Astrocyte (in vitro differentiated cells and primary cell): Measurements from ENCODE around the gene WT1. TPM values are rescaled to one million over a fixed set of nuclear protein-coding genes. Genes with fewer than 3 reads are reported as not detected.

Experiments used
- DNase-seq: peaks from one replicate; pipeline ENCODE4 v3.0.0-alpha.2; 2010; ENCODE audit warnings: low read depth
- FAIRE-seq: peaks from 2 replicates; lab custom pipeline; 2011; peaks lifted over from hg19 to GRCh38; lab: Jason Lieb, UNC
- H2AFZ ChIP-seq: 2 replicates; pipeline ENCODE4 v1.6.0; 2012; ENCODE audit warnings: low read depth, low read length, inconsistent platforms
- H3K27ac ChIP-seq: 2 replicates; pipeline ENCODE4 v1.5.1; 2011; ENCODE audit warnings: low read depth, low read length, inconsistent platforms
- H3K27me3 ChIP-seq: 2 replicates; pipeline ENCODE4 v1.6.0; 2011; ENCODE audit warnings: low read length, inconsistent platforms; ENCODE audit not compliant: insufficient read depth
- H3K36me3 ChIP-seq: 2 replicates; pipeline ENCODE4 v1.5.1; 2011; ENCODE audit warnings: low read length, inconsistent platforms; ENCODE audit not compliant: insufficient read depth
- H3K4me1 ChIP-seq: 2 replicates; pipeline ENCODE4 v1.5.1; 2011; ENCODE audit warnings: low read length, inconsistent platforms; ENCODE audit not compliant: insufficient read depth
- H3K4me2 ChIP-seq: 2 replicates; pipeline ENCODE4 v1.6.0; 2012; ENCODE audit warnings: low read length, inconsistent platforms
- H3K4me3 ChIP-seq: 2 replicates; pipeline ENCODE4 v1.5.1; 2011; ENCODE audit warnings: low read depth, mild to moderate bottlenecking, low read length, inconsistent platforms; ENCODE audit not compliant: insufficient read depth
- H3K79me2 ChIP-seq: 2 replicates; pipeline ENCODE4 v1.6.0; 2012; ENCODE audit warnings: mild to moderate bottlenecking, low read length, inconsistent platforms; ENCODE audit not compliant: insufficient read depth
- H3K9ac ChIP-seq: 2 replicates; pipeline ENCODE4 v1.6.0; 2012; ENCODE audit warnings: mild to moderate bottlenecking, low read length, inconsistent platforms
- H3K9me3 ChIP-seq: 2 replicates; pipeline ENCODE4 v1.5.1; 2012; ENCODE audit warnings: low read depth, mild to moderate bottlenecking, low read length, inconsistent platforms; ENCODE audit not compliant: insufficient read depth
- H4K20me1 ChIP-seq: 2 replicates; pipeline ENCODE4 v1.6.0; 2012; ENCODE audit warnings: low read length, inconsistent platforms; ENCODE audit not compliant: insufficient read depth
- H3K27ac Mint-ChIP-seq: one replicate; pipeline ENCODE4 v1.8.0; 2021; ENCODE audit warnings: mild to moderate bottlenecking, mixed read lengths; ENCODE audit not compliant: unreplicated experiment
- H3K27me3 Mint-ChIP-seq: one replicate; pipeline ENCODE4 v1.8.0; 2021; ENCODE audit warnings: low read depth, mixed read lengths; ENCODE audit not compliant: unreplicated experiment
- H3K36me3 Mint-ChIP-seq: one replicate; pipeline ENCODE4 v1.8.0; 2021; ENCODE audit warnings: low read depth, mixed read lengths; ENCODE audit not compliant: unreplicated experiment
- H3K4me1 Mint-ChIP-seq: one replicate; pipeline ENCODE4 v1.8.0; 2021; ENCODE audit warnings: low read depth, mixed read lengths; ENCODE audit not compliant: unreplicated experiment
- H3K4me3 Mint-ChIP-seq: one replicate; pipeline ENCODE4 v1.8.0; 2021; ENCODE audit warnings: mild to moderate bottlenecking, moderate library complexity, mixed read lengths; ENCODE audit not compliant: unreplicated experiment
- H3K9me3 Mint-ChIP-seq: one replicate; pipeline ENCODE4 v1.8.0; 2021; ENCODE audit warnings: mild to moderate bottlenecking, mixed read lengths; ENCODE audit not compliant: unreplicated experiment
- EZH2 ChIP-seq: IDR thresholded peaks from 2 replicates; pipeline ENCODE4 v1.6.1; 2012; ENCODE audit warnings: mild to moderate bottlenecking, low read length, inconsistent platforms; ENCODE audit not compliant: insufficient read depth
- total RNA-seq: library from RNA; stranded (reverse); gene quantifications from 2 replicates; pipeline ENCODE4 v1.2.1, GENCODE V29; 2021
- TF ChIP-seq, protein P1 (sequence below): IDR thresholded peaks from 2 replicates; pipeline ENCODE4 v1.5.1; 2011; ENCODE audit warnings: low read depth, mild to moderate bottlenecking, inconsistent platforms, low read length, moderate library complexity; ENCODE audit not compliant: insufficient read depth

WT1 gene
- total RNA-seq, 1 donor from 2014 or later = 0.45 TPM

DNA sequence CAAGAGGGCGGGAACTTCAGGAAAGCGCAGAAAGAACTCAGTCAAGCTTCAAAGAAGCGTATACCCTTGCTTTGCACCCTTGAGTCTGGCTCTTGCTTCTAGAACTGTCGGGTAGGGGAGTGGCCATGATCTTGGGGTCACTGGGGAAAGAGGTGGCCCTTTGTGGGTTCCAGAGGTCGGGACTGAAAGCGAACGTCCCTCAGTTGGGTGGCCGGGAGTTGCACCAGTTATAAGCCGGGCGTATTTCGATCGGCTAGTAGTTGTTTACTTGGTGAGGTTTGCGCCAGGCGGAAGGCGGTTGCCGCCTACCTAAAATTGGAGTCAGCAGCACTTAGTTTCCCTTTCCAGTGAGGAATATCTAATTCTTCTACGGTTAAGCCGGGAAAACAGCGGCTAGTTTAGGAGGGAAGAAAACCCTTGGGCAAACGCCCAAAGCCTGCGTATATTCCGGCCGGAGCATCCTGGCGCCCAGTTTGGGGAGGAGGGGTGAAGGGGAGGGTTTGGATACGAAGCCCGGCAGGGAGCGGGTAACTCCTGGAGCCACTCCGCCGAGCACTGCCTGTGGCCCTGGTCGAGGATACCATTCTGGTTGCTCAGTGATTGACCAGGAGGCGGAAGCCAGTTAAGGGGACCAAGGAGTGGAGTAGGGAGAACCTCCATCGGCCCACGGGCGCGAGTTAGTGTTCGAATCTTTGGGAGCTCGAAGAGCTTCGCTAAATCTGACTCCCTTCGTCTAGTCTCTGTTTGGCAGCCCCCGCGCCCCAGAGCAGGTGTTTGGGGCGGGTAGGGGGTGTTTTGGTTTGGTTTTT lies 807 bp upstream of the WT1 start:
- Mint-ChIP-seq H3K27me3 (peaks cover 77% of the 10 kb centered on the region), H3K4me3 (no peak overlapping the region), H3K27ac (peak overlapping the region; percentile 88), H3K9me3 (peaks cover 41% of the 10 kb centered on the region), H3K36me3 (peaks cover 6% of the 10 kb centered on the region), H3K4me1 (peaks cover 2% of the 10 kb centered on the region)
- Histone ChIP-seq H3K4me3 (no peak overlapping the region), H3K36me3 (no peaks in the 10 kb centered on the region), H3K9me3 (peaks cover 3% of the 10 kb centered on the region), H3K79me2 (no peaks in the 10 kb centered on the region), H3K4me1 (no peaks in the 10 kb centered on the region), H2AFZ (no peak overlapping the region), H3K4me2 (peak overlapping the region; percentile 41), H4K20me1 (peaks cover 6% of the 10 kb centered on the region), H3K27ac (no peak overlapping the region), H3K27me3 (peaks cover 92% of the 10 kb centered on the region), H3K9ac (no peak overlapping the region)
- no peak for FAIRE-seq
- no peak for DNase-seq
- peak; percentile 33 for TF ChIP-seq EZH2
- TF ChIP-seq, protein P1, sequence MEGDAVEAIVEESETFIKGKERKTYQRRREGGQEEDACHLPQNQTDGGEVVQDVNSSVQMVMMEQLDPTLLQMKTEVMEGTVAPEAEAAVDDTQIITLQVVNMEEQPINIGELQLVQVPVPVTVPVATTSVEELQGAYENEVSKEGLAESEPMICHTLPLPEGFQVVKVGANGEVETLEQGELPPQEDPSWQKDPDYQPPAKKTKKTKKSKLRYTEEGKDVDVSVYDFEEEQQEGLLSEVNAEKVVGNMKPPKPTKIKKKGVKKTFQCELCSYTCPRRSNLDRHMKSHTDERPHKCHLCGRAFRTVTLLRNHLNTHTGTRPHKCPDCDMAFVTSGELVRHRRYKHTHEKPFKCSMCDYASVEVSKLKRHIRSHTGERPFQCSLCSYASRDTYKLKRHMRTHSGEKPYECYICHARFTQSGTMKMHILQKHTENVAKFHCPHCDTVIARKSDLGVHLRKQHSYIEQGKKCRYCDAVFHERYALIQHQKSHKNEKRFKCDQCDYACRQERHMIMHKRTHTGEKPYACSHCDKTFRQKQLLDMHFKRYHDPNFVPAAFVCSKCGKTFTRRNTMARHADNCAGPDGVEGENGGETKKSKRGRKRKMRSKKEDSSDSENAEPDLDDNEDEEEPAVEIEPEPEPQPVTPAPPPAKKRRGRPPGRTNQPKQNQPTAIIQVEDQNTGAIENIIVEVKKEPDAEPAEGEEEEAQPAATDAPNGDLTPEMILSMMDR = no peak

DNA sequence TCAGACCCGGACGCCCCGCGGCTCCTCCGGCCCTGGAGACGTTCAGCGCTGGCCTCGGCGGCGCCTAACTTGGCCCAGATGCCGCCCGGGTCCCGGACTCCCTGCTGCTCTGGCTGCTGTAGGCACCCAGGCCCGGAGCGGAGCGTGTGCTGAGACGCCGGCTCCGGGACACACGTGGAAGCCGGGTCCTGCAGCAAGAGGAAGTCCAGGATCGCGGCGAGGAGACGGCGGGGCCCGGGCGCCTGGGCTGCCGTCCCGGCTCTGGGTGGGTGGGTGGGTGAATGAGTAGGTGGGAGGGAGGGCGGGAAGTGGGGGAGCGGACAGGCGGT lies 223 bp downstream of the WT1 start:
- no peaks in the 10 kb centered on the region for H3K4me1 ChIP-seq
- Mint-ChIP-seq H3K36me3 (peaks cover 6% of the 10 kb centered on the region), H3K4me1 (peaks cover 2% of the 10 kb centered on the region), H3K4me3 (no peak overlapping the region), H3K27ac (no peak overlapping the region), H3K9me3 (peaks cover 43% of the 10 kb centered on the region), H3K27me3 (peaks cover 77% of the 10 kb centered on the region)
- H4K20me1 ChIP-seq = peaks cover 6% of the 10 kb centered on the region
- DNase-seq = no peak
- peak; percentile 42 for TF ChIP-seq EZH2
- TF ChIP-seq, protein P1 = no peak
- H3K4me2 ChIP-seq = peak overlapping the region; percentile 22
- no peak overlapping the region for H3K9ac ChIP-seq
- H3K4me3 ChIP-seq = no peak overlapping the region
- peaks cover 3% of the 10 kb centered on the region for H3K9me3 ChIP-seq
- H3K79me2 ChIP-seq = no peaks in the 10 kb centered on the region
- no peak for FAIRE-seq
- no peak overlapping the region for H2AFZ ChIP-seq
- H3K27me3 ChIP-seq = peaks cover 91% of the 10 kb centered on the region
- H3K27ac ChIP-seq = no peak overlapping the region
- no peaks in the 10 kb centered on the region for H3K36me3 ChIP-seq
